GM18505 (cell line): ENCODE measurements around the gene CECR2.
"Not testable (repeated sequence)": the region's sequence is repeated elsewhere in the genome, so short reads cannot be mapped to it uniquely, and the experiment has no call there.

Experiments used
- ATAC-seq: cut with Tn5 transposase; IDR thresholded peaks from one replicate; pipeline ENCODE4 v1.9.1; 2021; ENCODE audit not compliant: unreplicated experiment
- POLR2A ChIP-seq: IDR thresholded peaks from 4 replicates; pipeline ENCODE4 v1.6.1; 2011; ENCODE audit warnings: borderline replicate concordance; ENCODE audit not compliant: insufficient read depth, insufficient read length; ENCODE audit errors: extremely low read depth

Gene CECR2

GRCh38 chr22:17491090-17491640 is 121.9 kb downstream of the CECR2 start:
- no peak for ATAC-seq
- no peak for TF ChIP-seq POLR2A

- ATAC-seq: no peak
- no peak for TF ChIP-seq POLR2A
Measured at GRCh38 chr22:17492247-17492646, 123.0 kb downstream of the CECR2 start.

GRCh38 chr22:17493419-17493981 is 124.2 kb downstream of the CECR2 start:
- ATAC-seq: no peak
- TF ChIP-seq POLR2A: no peak

GRCh38 chr22:17496841-17497240 is 127.6 kb downstream of the CECR2 start:
- TF ChIP-seq POLR2A: no peak
- ATAC-seq: no peak

- ATAC-seq: no peak
- no peak for TF ChIP-seq POLR2A
Measured at GRCh38 chr22:17501679-17502285, 132.5 kb downstream of the CECR2 start.

GRCh38 chr22:17508110-17508509 is 138.8 kb downstream of the CECR2 start:
- TF ChIP-seq POLR2A: no peak
- ATAC-seq: no peak

- ATAC-seq: no peak
- TF ChIP-seq POLR2A: no peak
Measured at GRCh38 chr22:17512960-17513359, 143.7 kb downstream of the CECR2 start.

GRCh38 chr22:17513612-17514011 is 144.4 kb downstream of the CECR2 start:
- TF ChIP-seq POLR2A: no peak
- ATAC-seq: no peak

GRCh38 chr22:17514084-17514483 is 144.8 kb downstream of the CECR2 start:
- no peak for TF ChIP-seq POLR2A

GRCh38 chr22:17518406-17518805 is 149.1 kb downstream of the CECR2 start:
- no peak for TF ChIP-seq POLR2A

More at GRCh38 chr22:17514084-17514483, 144.8 kb downstream of the CECR2 start:
- no peak for ATAC-seq

GRCh38 chr22:17521971-17522370 is 152.7 kb downstream of the CECR2 start:
- not testable (repeated sequence) for ATAC-seq

More at GRCh38 chr22:17518406-17518805, 149.1 kb downstream of the CECR2 start:
- no peak for ATAC-seq

- no peak for ATAC-seq
- TF ChIP-seq POLR2A: no peak
Measured at GRCh38 chr22:17523925-17524324, 154.7 kb downstream of the CECR2 start.

GRCh38 chr22:17536269-17536668 is 167.0 kb downstream of the CECR2 start:
- ATAC-seq: no peak

GRCh38 chr22:17537155-17537554 is 167.9 kb downstream of the CECR2 start:
- TF ChIP-seq POLR2A: no peak
- ATAC-seq: no peak

More at GRCh38 chr22:17536269-17536668, 167.0 kb downstream of the CECR2 start:
- TF ChIP-seq POLR2A: no peak

- TF ChIP-seq POLR2A: no peak
- no peak for ATAC-seq
Measured at GRCh38 chr22:17540481-17540880, 171.2 kb downstream of the CECR2 start.

GRCh38 chr22:17541476-17541875 is 172.2 kb downstream of the CECR2 start:
- no peak for TF ChIP-seq POLR2A
- ATAC-seq: no peak
